GM11168 (cell line): ENCODE measurements around the gene FBXW4.
"Not testable (repeated sequence)": the region's sequence is repeated elsewhere in the genome, so short reads cannot be mapped to it uniquely, and the experiment has no call there.

ENCODE experiments used
- in situ Hi-C: fragments of 300-500 bp; cut with MboI; formaldehyde crosslinking; loops from one replicate; pipeline ENCODE4 v1.12.0; 2022; ENCODE audit warnings: low sequenced_read_pairs; ENCODE audit not compliant: unreplicated experiment

Gene FBXW4

GRCh38 chr10:101595591-101596433 is 99.2 kb downstream of the FBXW4 start:
- in situ Hi-C loops: no loop called here

GRCh38 chr10:101593331-101593730 is 101.6 kb downstream of the FBXW4 start:
- in situ Hi-C loops: not testable (repeated sequence)

- in situ Hi-C loops: no loop called here
Observed at GRCh38 chr10:101588879-101589278, 106.1 kb downstream of the FBXW4 start.

GRCh38 chr10:101587725-101588653 is 107.0 kb downstream of the FBXW4 start, which contains the start of the genes DPCD and POLL:
TSS of gene DPCD (plus strand) at chr10:101588321. CDS start at chr10:101588337, 16 bp downstream.
TSS of gene POLL (minus strand) at chr10:101588257. CDS start at chr10:101587360, 897 bp downstream.
- in situ Hi-C loops: no loop called here

GRCh38 chr10:101585841-101586240 is 109.1 kb downstream of the FBXW4 start:
- in situ Hi-C loops: no loop called here

GRCh38 chr10:101580486-101581399 is 114.2 kb downstream of the FBXW4 start:
- in situ Hi-C loops: no loop called here

GRCh38 chr10:101579516-101579870 is 115.5 kb downstream of the FBXW4 start:
- in situ Hi-C loops: no loop called here

- in situ Hi-C loops: no loop called here
Observed at GRCh38 chr10:101578803-101579515, 116.0 kb downstream of the FBXW4 start.

- in situ Hi-C loops: no loop called here
Observed at GRCh38 chr10:101578192-101578591, 116.8 kb downstream of the FBXW4 start.

GRCh38 chr10:101577121-101577871 is 117.7 kb downstream of the FBXW4 start:
- in situ Hi-C loops: no loop called here

GRCh38 chr10:101576211-101576863 is 118.6 kb downstream of the FBXW4 start:
- in situ Hi-C loops: no loop called here

GRCh38 chr10:101575580-101576210 is 119.3 kb downstream of the FBXW4 start:
- in situ Hi-C loops: no loop called here

- in situ Hi-C loops: no loop called here
Observed at GRCh38 chr10:101575091-101575490, 119.9 kb downstream of the FBXW4 start.

GRCh38 chr10:101573885-101574753 is 120.9 kb downstream of the FBXW4 start:
- in situ Hi-C loops: loop anchor here (25.0 kb wide), 1 partner anchor 287 kb away; no protein-coding TSS in a partner anchor

- in situ Hi-C loops: loop anchor here (25.0 kb wide), 1 partner anchor 285 kb away; no protein-coding TSS in a partner anchor
Observed at GRCh38 chr10:101572785-101573184, 122.2 kb downstream of the FBXW4 start.

GRCh38 chr10:101572126-101572525 is 122.8 kb downstream of the FBXW4 start:
- in situ Hi-C loops: loop anchor here (25.0 kb wide), 1 partner anchor 285 kb away; no protein-coding TSS in a partner anchor
